Measurements from ENCODE around the gene SST.

DNA sequence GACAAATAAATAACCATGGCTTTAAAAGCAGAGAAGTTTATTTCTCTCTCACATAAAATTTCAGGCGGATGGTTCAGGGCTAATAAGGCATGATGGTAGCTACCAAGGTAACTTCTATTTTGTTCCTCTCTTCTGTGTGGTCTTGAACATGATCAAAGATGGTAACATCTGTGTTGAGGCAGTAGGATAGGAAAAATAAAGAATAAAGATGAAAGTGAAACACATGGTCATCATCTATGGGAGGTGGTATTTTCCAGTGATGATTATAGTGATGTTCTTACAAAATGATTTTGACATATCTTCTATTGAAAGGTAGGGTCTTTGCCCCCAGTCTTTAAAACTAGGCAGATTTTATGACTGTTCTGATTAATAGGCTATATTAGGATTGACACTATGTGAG is 14.2 kb upstream of the SST start:
- TF ChIP-seq SUZ12 (IDR thresholded peaks at IDR 0.05; ENCODE audit: low read length) (no peak), TAF1 (IDR thresholded peaks at IDR 0.05; ENCODE audit: low read depth, low read length) (no peak), POLR2A (IDR thresholded peaks at IDR 0.05; ENCODE audit: control extremely low read depth in 1 of 2, low read depth in 2 of 2, low read length in 2 of 2) (no peak), CEBPB (IDR thresholded peaks at IDR 0.05; ENCODE audit: low read depth, low read length) (no peak), JUND (IDR thresholded peaks at IDR 0.05; ENCODE audit: low read length) (no peak), SP1 (IDR thresholded peaks at IDR 0.05; ENCODE audit: low read depth, low read length) (no peak), GABPA (IDR thresholded peaks at IDR 0.05; ENCODE audit: borderline replicate concordance, insufficient read depth, low read length) (no peak), CTBP2 (IDR thresholded peaks at IDR 0.05; ENCODE audit: borderline replicate concordance, insufficient read depth, insufficient read length, low read length) (no peak), JUN (IDR thresholded peaks at IDR 0.05; ENCODE audit: low read depth, low read length) (no peak)
- TF ChIP-seq, protein P1, sequence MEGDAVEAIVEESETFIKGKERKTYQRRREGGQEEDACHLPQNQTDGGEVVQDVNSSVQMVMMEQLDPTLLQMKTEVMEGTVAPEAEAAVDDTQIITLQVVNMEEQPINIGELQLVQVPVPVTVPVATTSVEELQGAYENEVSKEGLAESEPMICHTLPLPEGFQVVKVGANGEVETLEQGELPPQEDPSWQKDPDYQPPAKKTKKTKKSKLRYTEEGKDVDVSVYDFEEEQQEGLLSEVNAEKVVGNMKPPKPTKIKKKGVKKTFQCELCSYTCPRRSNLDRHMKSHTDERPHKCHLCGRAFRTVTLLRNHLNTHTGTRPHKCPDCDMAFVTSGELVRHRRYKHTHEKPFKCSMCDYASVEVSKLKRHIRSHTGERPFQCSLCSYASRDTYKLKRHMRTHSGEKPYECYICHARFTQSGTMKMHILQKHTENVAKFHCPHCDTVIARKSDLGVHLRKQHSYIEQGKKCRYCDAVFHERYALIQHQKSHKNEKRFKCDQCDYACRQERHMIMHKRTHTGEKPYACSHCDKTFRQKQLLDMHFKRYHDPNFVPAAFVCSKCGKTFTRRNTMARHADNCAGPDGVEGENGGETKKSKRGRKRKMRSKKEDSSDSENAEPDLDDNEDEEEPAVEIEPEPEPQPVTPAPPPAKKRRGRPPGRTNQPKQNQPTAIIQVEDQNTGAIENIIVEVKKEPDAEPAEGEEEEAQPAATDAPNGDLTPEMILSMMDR (IDR thresholded peaks at IDR 0.05; ENCODE audit: control extremely low read depth in 1 of 3, insufficient read depth in 1 of 3, low read depth in 1 of 3, low read length in 3 of 3): no peak
- TF ChIP-seq, protein P2, sequence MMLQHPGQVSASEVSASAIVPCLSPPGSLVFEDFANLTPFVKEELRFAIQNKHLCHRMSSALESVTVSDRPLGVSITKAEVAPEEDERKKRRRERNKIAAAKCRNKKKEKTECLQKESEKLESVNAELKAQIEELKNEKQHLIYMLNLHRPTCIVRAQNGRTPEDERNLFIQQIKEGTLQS (IDR thresholded peaks at IDR 0.05; ENCODE audit: insufficient read depth, low read depth, low read length): no peak
- TF ChIP-seq, protein P3, sequence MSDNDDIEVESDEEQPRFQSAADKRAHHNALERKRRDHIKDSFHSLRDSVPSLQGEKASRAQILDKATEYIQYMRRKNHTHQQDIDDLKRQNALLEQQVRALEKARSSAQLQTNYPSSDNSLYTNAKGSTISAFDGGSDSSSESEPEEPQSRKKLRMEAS (IDR thresholded peaks at IDR 0.05): no peak
